Heart left ventricle (tissue), 16 donors: ENCODE results near the gene MICALL2. TPM values are rescaled to one million over a fixed set of nuclear protein-coding genes. Genes with fewer than 3 reads are reported as not detected.
A peak's percentile ranks its signal among the peaks of the same experiment; 100 is the strongest.

Experiments used
- ATAC-seq, 4 donors: fragments of 200-7000 bp; cut with Tn5 transposase; one replicate each; pipeline ENCODE4 v1.9.1; 2020 to 2022; ENCODE audit warnings: moderate library complexity in 4 of 4, mild to moderate bottlenecking in 3 of 4, moderate number of reproducible peaks in 1 of 4
- DNase-seq, 5 donors: peaks; one replicate each; pipeline ENCODE4 v3.0.0-alpha.2; 2020
- H3K27ac ChIP-seq, 12 donors: fragments of 200-600 bp; sonication (generic) in 4 of 12; one replicate each; pipeline versions ENCODE4 v1.5.0 to v1.8.0; 2016 to 2022; ENCODE audit warnings: mild to moderate bottlenecking in 2 of 12
- H3K27me3 ChIP-seq, 9 donors: fragments of 200-600 bp; sonication (generic) in 2 of 9; one replicate each; pipeline versions ENCODE4 v1.5.1 to v1.8.0; 2016 to 2022; ENCODE audit warnings: mild to moderate bottlenecking in 3 of 9
- H3K36me3 ChIP-seq, 9 donors: fragments of 200-600 bp; sonication (generic) in 2 of 9; one replicate each; pipeline versions ENCODE4 v1.5.0 to v1.8.0; 2018 to 2022; ENCODE audit warnings: mild to moderate bottlenecking in 2 of 9
- H3K4me1 ChIP-seq, 12 donors: fragments of 200-600 bp; sonication (generic) in 4 of 12; one replicate each; pipeline versions ENCODE4 v1.5.0 to v1.8.0; 2016 to 2022; ENCODE audit warnings: mild to moderate bottlenecking in 3 of 12
- H3K4me3 ChIP-seq, 12 donors: fragments of 200-600 bp; sonication (generic) in 4 of 12; one replicate each; pipeline versions ENCODE4 v1.5.0 to v1.8.0; 2017 to 2022; ENCODE audit warnings: mild to moderate bottlenecking in 9 of 12, moderate library complexity in 4 of 12
- H3K9me3 ChIP-seq, 12 donors: fragments of 200-600 bp; sonication (generic) in 4 of 12; one replicate each; pipeline versions ENCODE4 v1.5.0 to v1.8.0; 2016 to 2022; ENCODE audit warnings: mild to moderate bottlenecking in 1 of 12
- POLR2A ChIP-seq, 2 donors: fragments of 450-650 bp; IDR thresholded peaks; one replicate each; pipeline ENCODE4 v1.6.1; 2017; ENCODE audit warnings: antibody characterized with exemption in 2 of 2, mild to moderate bottlenecking in 2 of 2, moderate library complexity in 2 of 2
- WGBS, 4 donors: extraction: QIAGEN DNeasy Blood & Tissue Kit in 2 of 4; methylation state at CpG; one replicate each; pipeline versions ENCODE4 v1.1.5 to v1.1.7; 2013 to 2018; 5-methylcytosine and 5-hydroxymethylcytosine counted together
- intact Hi-C, 10 donors: fragments of 100-400 bp; cut with DNase I; formaldehyde crosslinking; loops; one replicate each; pipeline versions ENCODE4 v1.11.1 to v1.14.2; 2022
- polyA plus RNA-seq, 2 donors: library from polyadenylated mRNA; stranded (reverse); fragments of 200-250 nt; gene quantifications; one replicate each; pipeline ENCODE4 v1.2.3, GENCODE V29; 2013
- total RNA-seq, 9 donors: library from RNA; depleted of rRNA in 2 of 9; stranded (reverse); fragments of >200 nt in 2 of 9; fragmentation: NEBNext Ultra II Directional in 3 of 9; extraction: Animal tissue kit (Norgen Biotek cat#: 25700) in 3 of 9; gene quantifications; one replicate each; pipeline versions ENCODE4 v1.1.0 to v1.2.4, GENCODE V29; 2016 to 2023
- TF ChIP-seq, protein P1 (sequence below), 12 donors: fragments of 200-600 bp; sonication (generic) in 4 of 12; IDR thresholded peaks; one replicate each; pipeline versions ENCODE4 v1.5.0 to v1.8.0; 2018 to 2022; ENCODE audit warnings: antibody characterized with exemption in 12 of 12, mild to moderate bottlenecking in 5 of 12
- donor health status: ischemic (EF 13 %, LVEDD 7.1; RV severe dilation, severe dysfunction).
- donor health status: healthy with polysubstance abuse.
- donor health status: DM: no; HTN: yes; CAD: no.
- donor health status: DM: no; HTN: no; CAD: no.
- donor health status: ischemic (EF 25% LVEDD 6.9; RV normal size, moderate dysfunction).
- donor health status: ischemic (EF 25% LVEDD 5.7; RV mildly dilated, moderate dysfunction).
- donor health status: healthy.
- donor health status: DM: yes; HTN: yes; CAD: no.
- donor health status: ischemic (EF 35%, LVEDD 5.7; RV mildly dilated, moderate dysfunction).
- donor health status: nonischemic (EF 11% LVEDD 7.7; RV severe dilation, severe dysfunction).
- donor health status: DM: yes; HTN: yes; CAD: no.
- donor health status: PGD.
- donor health status: ischemic (EF 29% LVEDD 5.4; RV normal size, mild dysfunction).
- donor health status: nonischemic (EF 23%, LVEDD 6.1; RV moderate dilation, normal function).

Gene MICALL2
- total and polyA plus RNA-seq, 11 donors: 2.5 to 18.3 (median 8.4) TPM

DNA sequence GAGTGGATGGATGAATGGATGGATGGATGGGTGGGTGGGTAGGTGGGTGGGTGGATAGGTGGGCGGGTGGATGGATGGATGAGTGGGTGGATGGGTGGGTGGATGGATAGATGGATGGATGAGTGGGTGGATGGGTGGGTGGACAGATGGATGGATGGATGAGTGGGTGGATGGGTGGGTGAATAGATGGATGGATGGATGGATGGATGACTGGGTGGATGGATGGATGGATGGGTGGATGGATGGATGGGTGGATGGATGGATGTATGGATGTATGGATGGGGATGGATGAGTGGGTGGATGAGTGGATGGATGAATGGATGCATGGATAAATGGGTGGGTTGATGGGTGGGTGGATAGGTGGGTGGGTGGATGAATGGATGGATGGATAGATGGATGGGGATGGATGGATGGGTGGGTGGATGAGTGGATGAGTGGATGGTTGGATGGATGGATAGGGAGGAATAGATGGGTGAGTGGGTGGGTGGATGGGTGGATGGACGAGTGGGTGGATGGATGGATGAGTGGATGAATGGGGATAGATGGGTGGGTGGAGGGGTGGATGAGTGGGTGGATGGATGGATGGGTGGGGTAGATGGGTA is 43.8 kb downstream of the MICALL2 start:
- no peak overlapping the region for H3K27ac ChIP-seq
- no peaks in the 10 kb centered on the region for H3K36me3 ChIP-seq
- no peak for TF ChIP-seq POLR2A (IDR thresholded peaks at IDR 0.05)
- TF ChIP-seq, protein P1, sequence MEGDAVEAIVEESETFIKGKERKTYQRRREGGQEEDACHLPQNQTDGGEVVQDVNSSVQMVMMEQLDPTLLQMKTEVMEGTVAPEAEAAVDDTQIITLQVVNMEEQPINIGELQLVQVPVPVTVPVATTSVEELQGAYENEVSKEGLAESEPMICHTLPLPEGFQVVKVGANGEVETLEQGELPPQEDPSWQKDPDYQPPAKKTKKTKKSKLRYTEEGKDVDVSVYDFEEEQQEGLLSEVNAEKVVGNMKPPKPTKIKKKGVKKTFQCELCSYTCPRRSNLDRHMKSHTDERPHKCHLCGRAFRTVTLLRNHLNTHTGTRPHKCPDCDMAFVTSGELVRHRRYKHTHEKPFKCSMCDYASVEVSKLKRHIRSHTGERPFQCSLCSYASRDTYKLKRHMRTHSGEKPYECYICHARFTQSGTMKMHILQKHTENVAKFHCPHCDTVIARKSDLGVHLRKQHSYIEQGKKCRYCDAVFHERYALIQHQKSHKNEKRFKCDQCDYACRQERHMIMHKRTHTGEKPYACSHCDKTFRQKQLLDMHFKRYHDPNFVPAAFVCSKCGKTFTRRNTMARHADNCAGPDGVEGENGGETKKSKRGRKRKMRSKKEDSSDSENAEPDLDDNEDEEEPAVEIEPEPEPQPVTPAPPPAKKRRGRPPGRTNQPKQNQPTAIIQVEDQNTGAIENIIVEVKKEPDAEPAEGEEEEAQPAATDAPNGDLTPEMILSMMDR (IDR thresholded peaks at IDR 0.05): no peak
- no peak overlapping the region for H3K4me3 ChIP-seq
- H3K27me3 ChIP-seq: peaks cover 0 to 41% (median 18%) of the 10 kb centered on the region in 9 donors
- DNase-seq: no peak
- no peaks in the 10 kb centered on the region for H3K9me3 ChIP-seq
- intact Hi-C loops: no loop called here
- 75 to 83% (median 81%) methylated on average over 2 of the region's 2 CpGs for WGBS, 4 donors
- ATAC-seq: no peak
- peaks cover 0 to 11% (median 5%) of the 10 kb centered on the region in 12 donors for H3K4me1 ChIP-seq

DNA sequence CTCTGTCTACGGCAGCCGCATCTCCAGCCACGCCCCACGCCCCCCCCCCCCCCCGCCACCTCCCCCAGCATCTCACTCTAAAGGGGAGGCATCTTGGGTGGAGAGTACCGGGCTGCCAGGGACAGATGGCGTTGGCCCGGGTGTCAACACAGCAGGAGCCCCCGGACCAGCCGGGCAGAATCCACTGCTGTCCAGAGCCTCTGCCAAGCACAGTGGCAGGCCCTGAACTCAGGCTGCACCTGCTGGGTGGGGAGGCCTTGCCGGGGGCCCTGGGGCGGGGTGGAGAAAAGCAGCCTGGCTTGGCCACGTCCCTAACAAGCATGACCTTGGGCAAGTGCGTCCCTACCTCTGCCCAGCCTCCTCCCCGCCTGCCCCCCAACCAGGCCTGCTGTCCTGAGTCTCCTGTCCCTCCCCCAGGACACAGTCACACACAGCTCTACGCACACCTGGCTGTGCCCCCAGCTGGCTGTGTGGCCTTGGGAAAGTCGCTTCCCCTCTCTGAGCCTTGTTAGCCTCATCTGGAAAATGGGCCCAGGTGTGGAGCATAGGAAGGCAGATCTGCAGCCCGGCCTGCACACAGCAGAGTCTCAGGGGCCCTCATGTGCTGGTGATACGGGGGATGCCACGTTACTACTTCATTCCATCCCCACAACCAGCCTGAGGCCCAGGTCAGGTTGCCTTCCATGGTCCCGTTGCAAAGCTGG is 45.2 kb downstream of the MICALL2 start:
- no peak overlapping the region for H3K4me3 ChIP-seq
- H3K9me3 ChIP-seq: no peaks in the 10 kb centered on the region
- no peaks in the 10 kb centered on the region for H3K36me3 ChIP-seq
- H3K27me3 ChIP-seq: peaks cover 0 to 47% (median 18%) of the 10 kb centered on the region in 9 donors
- DNase-seq (no peak), ATAC-seq (no peak)
- intact Hi-C loops: loop anchor here in 5 of 10 donors (5.0 kb wide), 2 partner anchors 187 to 192 kb away; no protein-coding TSS in a partner anchor
- no peak for TF ChIP-seq POLR2A (IDR thresholded peaks at IDR 0.05)
- TF ChIP-seq, protein P1 (IDR thresholded peaks at IDR 0.05): no peak
- H3K4me1 ChIP-seq: peaks cover 0 to 11% (median 5%) of the 10 kb centered on the region in 12 donors
- WGBS, 4 donors: 58 to 84% (median 72%) methylated on average over 9 to 21 of the region's 21 CpGs
- no peak overlapping the region for H3K27ac ChIP-seq

- Histone ChIP-seq H3K9me3 (no peaks in the 10 kb centered on the region), H3K4me3 (peak overlapping the region in 2 of 12 donors; percentile 10 to 12), H3K27ac (no peak overlapping the region), H3K27me3 (peaks cover 10 to 53% (median 28%) of the 10 kb centered on the region in 9 donors), H3K4me1 (peaks cover 0 to 11% (median 5%) of the 10 kb centered on the region in 12 donors), H3K36me3 (no peaks in the 10 kb centered on the region)
- intact Hi-C loops: loop anchor here in 5 of 10 donors (5.0 kb wide), 2 partner anchors 185 to 190 kb away; no protein-coding TSS in a partner anchor
- TF ChIP-seq, protein P1 (IDR thresholded peaks at IDR 0.05): peak; percentile 57 to 86 (median 72)
- no peak for TF ChIP-seq POLR2A (IDR thresholded peaks at IDR 0.05)
- whole genome bisulfite sequencing, 4 donors: 8 to 19% (median 14%) methylated on average over 28 to 65 of the region's 65 CpGs
- DNase-seq (peak; percentile 59 to 88 (median 75)), ATAC-seq (peak; percentile 78 to 95 (median 90))
These were observed 46.7 kb downstream of the MICALL2 start for GRCh38 chr7:1412322-1413261.
